GM12872 (cell line): ENCODE data around the gene ZDHHC20.

ENCODE experiments used
- CTCF ChIP-seq: IDR thresholded peaks from 3 replicates; pipeline ENCODE4 v1.5.1; 2011; ENCODE audit warnings: low read depth, mild to moderate bottlenecking, low read length, moderate library complexity; ENCODE audit not compliant: insufficient read depth

ZDHHC20 gene

DNA sequence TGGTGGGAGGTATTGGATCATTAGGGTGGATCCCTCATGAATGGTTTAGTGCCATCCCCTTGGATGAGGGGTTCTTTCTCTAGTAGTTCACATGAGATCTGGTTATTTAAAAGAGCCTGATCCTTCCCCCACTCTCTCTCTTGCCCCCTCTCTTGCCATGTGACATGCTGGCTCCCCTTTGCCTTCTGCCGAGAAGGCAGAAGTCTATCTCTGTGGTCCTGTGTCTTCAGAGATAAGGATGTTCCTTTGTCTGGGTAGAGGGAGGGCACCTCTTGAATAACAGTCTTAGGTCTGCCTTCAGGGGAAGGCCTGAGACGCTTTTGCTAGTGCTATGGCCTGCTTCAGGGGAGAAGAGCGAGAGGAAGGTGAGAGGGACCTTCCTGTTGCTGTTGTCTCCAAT lies 2.0 kb upstream of the ZDHHC20 start:
- TF ChIP-seq CTCF = no peak

- no peak for TF ChIP-seq CTCF
These were observed 671 bp downstream of the ZDHHC20 start for GRCh38 chr13:21458451-21458812.

GRCh38 chr13:21453387-21454081 lies 5.6 kb downstream of the ZDHHC20 start:
- no peak for TF ChIP-seq CTCF

GRCh38 chr13:21450936-21451335 lies 8.2 kb downstream of the ZDHHC20 start:
- no peak for TF ChIP-seq CTCF

DNA sequence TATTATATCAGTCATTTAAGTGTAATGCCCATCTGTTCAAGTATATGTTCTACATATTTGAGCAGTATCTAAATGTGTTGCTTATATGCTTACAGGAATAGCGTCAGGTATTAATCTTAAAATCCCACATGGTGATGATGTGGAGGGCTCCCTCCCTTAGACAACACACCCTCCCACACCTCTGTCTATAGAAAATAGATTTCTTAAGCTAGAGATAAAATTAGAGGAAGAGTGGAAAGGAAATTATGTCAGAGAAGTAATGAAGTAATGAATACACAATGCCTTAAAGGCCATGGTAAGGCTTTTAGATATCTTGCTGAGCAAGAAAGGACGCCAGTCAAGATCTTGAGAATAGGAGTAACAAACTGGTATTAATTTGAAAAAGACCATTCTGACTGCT lies 12.4 kb downstream of the ZDHHC20 start:
- TF ChIP-seq CTCF = no peak

DNA sequence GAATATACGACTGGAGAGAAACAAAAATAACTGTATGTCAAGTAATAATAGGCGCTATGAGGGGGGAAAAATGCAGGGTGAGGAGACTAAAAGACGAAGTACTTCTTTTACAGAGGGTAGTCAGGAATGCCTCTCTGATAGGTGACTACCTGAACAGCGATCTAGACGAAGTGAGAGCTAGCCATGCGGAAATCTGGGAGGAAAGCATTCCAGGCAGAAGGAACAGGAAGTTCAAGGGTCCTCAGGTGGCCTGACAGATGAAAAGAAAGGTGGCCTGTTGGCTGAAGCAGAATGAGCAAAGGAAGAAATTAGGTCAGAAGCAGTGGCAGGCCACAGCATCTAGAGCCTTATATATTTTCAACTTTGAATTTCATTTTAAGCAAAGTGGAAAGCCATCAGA lies 13.3 kb downstream of the ZDHHC20 start:
- TF ChIP-seq CTCF = no peak

DNA sequence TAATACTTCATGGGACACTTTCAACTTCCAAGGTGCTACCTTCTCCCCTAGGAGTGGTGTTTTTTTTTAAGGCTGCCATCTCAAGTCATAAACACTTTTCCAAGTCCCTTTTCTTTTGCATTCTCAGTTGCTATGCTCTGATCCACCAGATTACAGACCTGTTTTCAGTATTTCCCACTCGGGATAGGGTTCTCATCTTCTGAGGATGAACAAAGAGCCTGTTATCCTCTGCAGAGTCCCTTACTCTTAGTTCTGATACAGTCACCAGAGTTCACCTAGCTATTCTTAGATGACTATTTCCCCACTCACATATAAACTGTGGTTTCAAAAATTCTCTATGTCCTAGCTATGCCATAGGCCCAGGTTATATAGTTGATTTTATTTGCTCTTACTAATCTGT lies 15.9 kb downstream of the ZDHHC20 start:
- TF ChIP-seq CTCF = no peak
